Occipital lobe (tissue), 2 donors: ENCODE data around the gene DSCAML1. TPM values are rescaled to one million over a fixed set of nuclear protein-coding genes. Genes with fewer than 3 reads are reported as not detected.
"Not testable (repeated sequence)": the region's sequence is repeated elsewhere in the genome, so short reads cannot be mapped to it uniquely, and the experiment has no call there.

ENCODE experiments used
- DNase-seq: peaks from one replicate; lab custom pipeline; 2025; lab: John Stamatoyannopoulos, UW
- total RNA-seq: library from RNA; depleted of rRNA; stranded (reverse); fragments of >200 nt; gene quantifications from one replicate; pipeline ENCODE4 v1.2.3, GENCODE V29; 2014

DSCAML1 gene
- total RNA-seq, 1 donor from 2014 or later = 7.6 TPM

GRCh38 chr11:117819096-117820040 is 22.4 kb upstream of the DSCAML1 start:
- peak; percentile 54 for DNase-seq

DNA sequence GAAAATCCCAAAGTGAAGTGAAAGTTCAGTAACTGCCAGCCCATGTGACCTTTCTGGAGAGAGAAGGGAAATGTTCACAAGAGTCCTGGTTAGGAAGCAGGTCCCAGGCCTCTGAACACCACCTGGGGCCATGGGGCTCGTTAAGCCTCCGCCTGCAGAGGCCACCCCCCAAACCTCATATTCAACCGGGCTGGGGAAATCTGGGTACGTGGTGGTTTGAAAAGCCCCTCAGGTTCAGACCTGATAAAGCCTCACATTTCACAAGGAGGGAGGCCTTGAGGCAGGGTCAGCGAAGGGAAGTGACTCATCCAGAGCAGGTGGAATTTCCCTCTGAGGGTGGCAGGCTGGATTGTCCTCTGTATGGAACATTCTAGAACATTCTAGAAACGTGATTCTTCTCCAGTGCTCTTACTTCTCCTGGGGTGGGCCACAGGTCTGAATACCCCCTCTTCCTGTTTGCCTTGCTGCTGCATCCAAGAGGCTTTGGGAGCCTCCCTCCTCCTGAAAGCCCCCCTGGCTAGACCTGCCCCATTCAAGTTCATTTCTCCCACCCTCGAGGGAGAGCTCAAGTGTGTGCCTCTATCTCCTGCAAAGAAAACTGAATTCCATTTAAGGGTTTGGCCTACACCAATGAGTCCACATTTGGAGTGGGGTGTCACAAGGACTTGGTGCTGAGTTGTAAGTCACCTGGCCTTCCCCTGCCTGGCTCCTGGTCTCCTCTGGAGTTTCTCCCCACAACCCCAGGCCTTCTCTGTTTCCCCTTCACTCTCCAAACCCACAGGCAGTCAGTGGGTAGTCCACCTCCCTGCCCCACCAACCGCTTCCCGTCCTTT is 21.2 kb upstream of the DSCAML1 start:
- no peak for DNase-seq

GRCh38 chr11:117817368-117818040 is 20.5 kb upstream of the DSCAML1 start:
- DNase-seq = peak; percentile 69

- no peak for DNase-seq
Observed at GRCh38 chr11:117816846-117817367, 19.9 kb upstream of the DSCAML1 start.

GRCh38 chr11:117816151-117816741 is 19.2 kb upstream of the DSCAML1 start:
- no peak for DNase-seq

GRCh38 chr11:117815262-117815803 is 18.3 kb upstream of the DSCAML1 start:
- DNase-seq = no peak

GRCh38 chr11:117814766-117815261 is 17.8 kb upstream of the DSCAML1 start:
- no peak for DNase-seq

GRCh38 chr11:117814204-117814765 is 17.3 kb upstream of the DSCAML1 start:
- DNase-seq = no peak

GRCh38 chr11:117810056-117810451 is 13.0 kb upstream of the DSCAML1 start:
- not testable (repeated sequence) for DNase-seq

- DNase-seq = peak; percentile 82
Observed at GRCh38 chr11:117809236-117810055, 12.4 kb upstream of the DSCAML1 start.

- DNase-seq = no peak
Observed at GRCh38 chr11:117808784-117809183, 11.8 kb upstream of the DSCAML1 start.

GRCh38 chr11:117807482-117808327 is 10.7 kb upstream of the DSCAML1 start:
- DNase-seq = peak; percentile 40

DNA sequence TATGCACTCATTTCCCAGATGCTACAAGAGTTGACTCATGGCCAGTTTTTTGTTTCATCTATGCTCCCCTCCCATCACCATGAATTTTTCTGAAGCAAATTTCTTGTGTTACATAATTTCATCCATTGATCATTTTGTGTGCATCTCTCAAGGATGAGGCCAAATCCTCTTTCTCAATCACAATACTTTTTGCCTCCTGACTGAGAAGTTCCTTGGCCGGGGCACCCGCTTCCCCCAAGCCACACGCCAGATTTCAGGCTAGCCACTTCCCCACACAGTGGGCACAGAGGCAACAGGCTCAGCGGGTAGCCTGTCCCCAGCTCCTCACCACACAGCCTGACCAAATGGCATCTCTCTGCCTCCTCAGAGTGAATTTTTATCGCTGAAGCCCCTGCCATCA is 9.8 kb upstream of the DSCAML1 start:
- DNase-seq = no peak

DNA sequence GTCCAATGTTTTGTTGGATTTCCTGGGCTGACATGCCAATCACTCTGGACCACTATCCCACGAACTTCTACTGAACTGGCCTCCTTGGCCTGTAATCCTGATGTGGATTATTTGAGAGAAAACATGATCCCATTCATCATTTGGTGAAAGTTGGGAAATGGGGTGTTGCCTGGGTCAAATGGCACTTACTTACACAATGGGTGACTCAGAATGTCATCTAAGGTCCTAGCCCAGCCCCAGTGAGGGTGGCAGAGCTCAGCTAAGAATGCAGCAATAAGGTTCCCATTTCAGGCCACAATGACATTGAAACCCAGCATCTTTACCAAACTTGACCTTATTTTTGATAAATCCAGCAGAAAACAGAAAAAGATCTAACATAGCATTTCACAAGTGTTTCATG is 8.0 kb upstream of the DSCAML1 start:
- DNase-seq = no peak

DNA sequence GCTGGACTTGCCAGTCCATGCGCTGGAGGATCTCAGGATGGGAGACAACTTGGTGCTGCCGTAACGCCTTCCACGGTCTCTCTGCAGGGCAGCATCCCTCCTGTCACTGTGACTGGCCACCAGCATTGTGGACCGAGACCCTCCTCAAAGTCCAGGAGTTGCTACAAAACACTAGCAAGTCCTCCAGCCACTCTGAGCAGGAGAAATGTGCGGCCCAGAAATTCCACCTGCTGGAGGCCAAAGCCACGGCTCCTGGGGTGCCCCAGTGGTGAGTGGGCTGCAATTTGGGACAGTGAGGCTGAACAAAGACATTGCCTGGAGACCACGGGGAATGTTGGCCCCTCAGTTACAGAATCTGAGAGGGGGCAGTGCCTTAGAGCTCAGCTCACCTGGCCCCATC is 6.9 kb upstream of the DSCAML1 start:
- DNase-seq = no peak

DNA sequence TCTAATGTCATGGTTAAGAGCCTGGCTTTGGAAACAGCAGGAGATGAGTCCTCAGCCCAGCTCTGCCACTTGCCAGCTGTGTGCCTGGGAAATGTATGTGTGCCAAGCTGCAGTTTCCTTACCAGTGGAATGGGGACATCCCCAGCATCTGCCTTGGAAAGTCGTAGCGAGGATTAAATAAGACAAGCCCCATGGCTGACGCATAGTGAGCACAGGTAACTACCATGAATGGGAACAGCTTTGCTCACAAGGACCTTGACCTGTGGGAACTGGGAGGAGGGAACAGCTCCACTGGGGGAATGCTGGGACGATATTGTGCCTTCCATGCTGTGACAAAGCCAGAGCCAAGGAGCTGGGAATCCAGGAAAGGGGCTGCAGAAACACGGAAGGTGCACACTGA is 2.6 kb upstream of the DSCAML1 start:
- no peak for DNase-seq

DNA sequence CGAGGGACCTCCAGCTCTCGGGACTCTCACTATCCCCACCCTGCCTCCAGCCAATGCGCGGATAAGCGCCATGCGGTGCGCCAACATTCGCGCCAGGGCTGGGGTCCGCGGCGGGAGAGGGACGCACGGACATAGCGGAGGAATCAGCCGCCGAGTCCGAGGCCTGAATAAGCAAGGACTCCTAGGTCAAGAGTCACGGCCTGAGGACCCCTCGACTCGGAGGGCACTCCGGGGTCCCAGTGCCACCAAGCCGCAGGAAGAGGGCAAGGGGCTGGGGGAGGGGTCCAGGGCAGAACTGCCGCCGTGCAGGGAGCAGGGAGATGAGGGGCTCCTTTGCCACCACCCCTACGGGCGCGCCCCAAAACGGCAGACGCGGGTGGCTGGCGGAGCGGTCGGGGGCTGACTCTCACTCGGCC is 552 bp downstream of the DSCAML1 start:
- DNase-seq = no peak
